Keratinocyte (primary cell): ENCODE results near the gene JAM2.

ENCODE experiments used
- CTCF ChIP-seq, 3 experiments: IDR thresholded peaks in 1 of 3; conservative IDR thresholded peaks in 1 of 3; optimal IDR thresholded peaks in 1 of 3; 2 replicates in 2 of 3; 3 replicates in 1 of 3; pipeline versions ENCODE3 to v1.5.1; 2011; ENCODE audit warnings: low read length in 3 of 3, mild to moderate bottlenecking in 3 of 3, moderate library complexity in 2 of 3, control low read depth in 1 of 3, inconsistent platforms in 1 of 3; ENCODE audit not compliant: insufficient read depth in 2 of 3; ENCODE audit errors: extremely low read depth in 1 of 3
- EZH2 ChIP-seq: IDR thresholded peaks from one replicate; pipeline ENCODE4 v1.6.1; 2012; ENCODE audit warnings: inconsistent platforms, mild to moderate bottlenecking, low read length, moderate library complexity

- no peak for TF ChIP-seq CTCF (optimal IDR thresholded peaks at IDR 0.05 in 1 of 3, IDR thresholded peaks at IDR 0.05 in 1 of 3, conservative IDR thresholded peaks at IDR 0.05 in 1 of 3; ENCODE audit: extremely low read depth in 1 of 3, insufficient read depth in 2 of 3, low read length in 3 of 3)
- no peak for TF ChIP-seq EZH2
Observed at GRCh38 chr21:25744854-25745253, 105.8 kb downstream of the JAM2 start.
